GM23248 (cell line): Measurements from ENCODE around the gene KIF20B.

Source experiments
- EZH2 ChIP-seq: fragments of 200-600 bp; sonication (generic); IDR thresholded peaks from 2 replicates; pipeline ENCODE4 v1.6.1; 2018; ENCODE audit warnings: antibody characterized with exemption, mild to moderate bottlenecking; ENCODE audit not compliant: insufficient read depth, poor library complexity, severe bottlenecking
- EZH2phosphoT487 ChIP-seq: fragments of 200-600 bp; sonication (generic); IDR thresholded peaks from 2 replicates; pipeline ENCODE4 v1.6.1; 2018; ENCODE audit warnings: antibody characterized with exemption, moderate library complexity, mild to moderate bottlenecking, low read depth; ENCODE audit not compliant: insufficient read depth

DNA sequence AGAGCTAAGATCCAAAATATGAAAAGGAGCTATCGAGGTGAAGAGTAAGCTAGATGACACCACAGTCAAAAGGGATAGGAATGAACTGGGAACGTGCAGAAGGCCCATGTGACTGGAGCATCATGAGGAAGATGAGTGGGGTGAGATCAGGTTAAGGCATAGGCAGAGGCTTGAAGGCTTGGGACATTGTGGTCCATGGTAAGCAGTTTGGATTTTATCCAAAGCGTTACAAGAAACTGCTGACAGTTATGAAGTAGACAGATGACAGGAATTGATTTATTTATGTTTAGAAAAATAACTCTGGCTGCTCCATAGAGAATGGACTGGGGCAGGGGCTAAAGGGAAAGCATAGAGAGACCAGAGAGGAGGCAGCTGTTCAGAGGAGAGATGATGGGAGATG, 38.2 kb upstream of the KIF20B start:
- TF ChIP-seq EZH2 (no peak), EZH2phosphoT487 (no peak)
